Heart right ventricle (tissue), 16 donors: ENCODE results near the gene CTAG2. TPM values are rescaled to one million over a fixed set of nuclear protein-coding genes. Genes with fewer than 3 reads are reported as not detected.
A peak's percentile ranks its signal among the peaks of the same experiment; 100 is the strongest.
"Not testable (repeated sequence)": the region's sequence is repeated elsewhere in the genome, so short reads cannot be mapped to it uniquely, and the experiment has no call there.

Experiments used
- ATAC-seq, 8 donors: fragments of 200-7000 bp; cut with Tn5 transposase; one replicate each; pipeline ENCODE4 v1.9.1; 2020; ENCODE audit warnings: mild to moderate bottlenecking in 8 of 8, moderate library complexity in 8 of 8, moderate number of reproducible peaks in 1 of 8
- DNase-seq, 2 donors: peaks; one replicate each; pipeline ENCODE4 v3.0.0-alpha.2; 2020
- H3K27ac ChIP-seq, 10 donors: fragments of 200-600 bp; sonication (generic) in 2 of 10; one replicate each; pipeline versions ENCODE4 v1.5.0 to v1.8.0; 2020 to 2022; ENCODE audit warnings: mild to moderate bottlenecking in 3 of 10
- H3K27me3 ChIP-seq, 7 donors: fragments of 200-600 bp; one replicate each; pipeline ENCODE4 v1.8.0; 2021 to 2022; ENCODE audit warnings: mild to moderate bottlenecking in 2 of 7
- H3K36me3 ChIP-seq, 9 donors: fragments of 200-600 bp; sonication (generic) in 1 of 9; one replicate each; pipeline versions ENCODE4 v1.5.0 to v1.8.0; 2020 to 2022; ENCODE audit warnings: mild to moderate bottlenecking in 2 of 9
- H3K4me1 ChIP-seq, 9 donors: fragments of 200-600 bp; sonication (generic) in 1 of 9; one replicate each; pipeline versions ENCODE4 v1.5.0 to v1.8.0; 2020 to 2022; ENCODE audit warnings: mild to moderate bottlenecking in 4 of 9
- H3K4me3 ChIP-seq, 10 donors: fragments of 200-600 bp; sonication (generic) in 2 of 10; one replicate each; pipeline versions ENCODE4 v1.5.0 to v1.8.0; 2020 to 2022; ENCODE audit warnings: mild to moderate bottlenecking in 7 of 10, moderate library complexity in 2 of 10
- H3K9me3 ChIP-seq, 11 donors: fragments of 200-600 bp in 10 of 11; sonication (generic) in 2 of 11; one replicate each; pipeline versions ENCODE4 v1.5.0 to v1.8.0; 2013 to 2022; ENCODE audit warnings: mild to moderate bottlenecking in 2 of 11, control low read depth in 1 of 11, moderate library complexity in 1 of 11
- CTCF ChIP-seq, 9 donors: fragments of 200-600 bp; sonication (generic) in 2 of 9; IDR thresholded peaks; one replicate each; pipeline versions ENCODE4 v1.5.0 to v1.8.0; 2021 to 2022; ENCODE audit warnings: antibody characterized with exemption in 9 of 9, mild to moderate bottlenecking in 5 of 9, moderate library complexity in 1 of 9
- WGBS, 2 donors: extraction: QIAGEN DNeasy Blood & Tissue Kit; methylation state at CpG; one replicate each; pipeline ENCODE4 v1.1.7; 2013; ENCODE audit warnings: inconsistent platforms in 1 of 2; 5-methylcytosine and 5-hydroxymethylcytosine counted together
- intact Hi-C, 10 donors: fragments of 100-400 bp; cut with DNase I; formaldehyde crosslinking; loops; one replicate each; pipeline versions ENCODE4 v1.11.1 to v1.14.2; 2022
- polyA plus RNA-seq, 2 donors: library from polyadenylated mRNA; stranded (reverse); fragments of 200-250 nt; gene quantifications; one replicate each; pipeline ENCODE4 v1.2.3, GENCODE V29; 2013
- total RNA-seq, 10 donors: library from RNA; stranded (reverse); fragmentation: NEBNext Ultra II Directional in 3 of 10; extraction: Animal tissue kit (Norgen Biotek cat#: 25700) in 3 of 10; gene quantifications; one replicate each; pipeline versions ENCODE4 v1.2.1 to v1.2.4, GENCODE V29; 2021 to 2023
- donor health status: Arrhythmogenic right ventricular cardiomyopathy.
- donor health status: ischemic (EF 13 %, LVEDD 7.1; RV severe dilation, severe dysfunction).
- donor health status: healthy with polysubstance abuse.
- donor health status: DM: no; HTN: yes; CAD: no.
- donor health status: DM: no; HTN: no; CAD: no.
- donor health status: ischemic (EF 25% LVEDD 6.9; RV normal size, moderate dysfunction).
- donor health status: ischemic (EF 25% LVEDD 5.7; RV mildly dilated, moderate dysfunction).
- donor health status: healthy.
- donor health status: DM: yes; HTN: yes; CAD: no.
- donor health status: Ischemic cardiomyopathy.
- donor health status: ischemic (EF 35%, LVEDD 5.7; RV mildly dilated, moderate dysfunction).
- donor health status: nonischemic (EF 11% LVEDD 7.7; RV severe dilation, severe dysfunction).
- donor health status: DM: yes; HTN: yes; CAD: no.
- donor health status: PGD.
- donor health status: ischemic (EF 29% LVEDD 5.4; RV normal size, mild dysfunction).
- donor health status: nonischemic (EF 23%, LVEDD 6.1; RV moderate dilation, normal function).

The CTAG2 gene
- total and polyA plus RNA-seq, 12 donors, result not detected

GRCh38 chrX:154652311-154653047 lies 900 bp downstream of the CTAG2 start:
- no peaks in the 10 kb centered on the region for H3K27me3 ChIP-seq
- no peak for DNase-seq
- no peaks in the 10 kb centered on the region for H3K4me1 ChIP-seq
- no peaks in the 10 kb centered on the region for H3K9me3 ChIP-seq
- intact Hi-C loops, result no loop called here
- 97 to 98% methylated on average over 23 to 29 of the region's 30 CpGs for WGBS, 2 donors
- no peak overlapping the region for H3K4me3 ChIP-seq
- H3K36me3 ChIP-seq, result no peaks in the 10 kb centered on the region
- ATAC-seq, result no peak
- H3K27ac ChIP-seq, result no peak overlapping the region
- TF ChIP-seq CTCF (IDR thresholded peaks at IDR 0.05), result no peak

- no peak for DNase-seq
- no peak overlapping the region for H3K27ac ChIP-seq
- H3K9me3 ChIP-seq, result no peaks in the 10 kb centered on the region
- no peaks in the 10 kb centered on the region for H3K4me1 ChIP-seq
- H3K27me3 ChIP-seq, result no peaks in the 10 kb centered on the region
- no peak for TF ChIP-seq CTCF (IDR thresholded peaks at IDR 0.05)
- no peaks in the 10 kb centered on the region for H3K36me3 ChIP-seq
- intact Hi-C loops, result no loop called here
- no peak for ATAC-seq
- WGBS, 2 donors, result 40 to 49% methylated on average over 13 of the region's 13 CpGs
- no peak overlapping the region for H3K4me3 ChIP-seq
These were observed 3.2 kb downstream of the CTAG2 start for GRCh38 chrX:154650221-154650510.

- DNase-seq (no peak), ATAC-seq (no peak)
- Histone ChIP-seq H3K9me3 (no peaks in the 10 kb centered on the region), H3K27me3 (no peaks in the 10 kb centered on the region), H3K27ac (no peak overlapping the region), H3K4me3 (no peak overlapping the region), H3K4me1 (no peaks in the 10 kb centered on the region), H3K36me3 (no peaks in the 10 kb centered on the region)
- no peak for TF ChIP-seq CTCF (IDR thresholded peaks at IDR 0.05)
- WGBS, 2 donors, result 78% methylated on average over 15 to 23 of the region's 23 CpGs
- intact Hi-C loops, result no loop called here
These were observed 3.7 kb downstream of the CTAG2 start for GRCh38 chrX:154649503-154650220.

- TF ChIP-seq CTCF (IDR thresholded peaks at IDR 0.05), result no peak
- no peaks in the 10 kb centered on the region for H3K4me1 ChIP-seq
- WGBS, 2 donors, result 76 to 89% methylated on average over 15 of the region's 15 CpGs
- no peaks in the 10 kb centered on the region for H3K36me3 ChIP-seq
- H3K4me3 ChIP-seq, result no peak overlapping the region
- H3K9me3 ChIP-seq, result no peaks in the 10 kb centered on the region
- no peak overlapping the region for H3K27ac ChIP-seq
- DNase-seq, result no peak
- ATAC-seq, result no peak
- intact Hi-C loops, result no loop called here
- no peaks in the 10 kb centered on the region for H3K27me3 ChIP-seq
These were observed 4.4 kb downstream of the CTAG2 start for GRCh38 chrX:154648931-154649330.

- ATAC-seq, H3K27ac ChIP-seq, H3K36me3 ChIP-seq, H3K4me1 ChIP-seq, H3K4me3 ChIP-seq, intact Hi-C loops, DNase-seq, H3K27me3 ChIP-seq, H3K9me3 ChIP-seq: not testable (repeated sequence)
- WGBS, 2 donors, result no CpG with 5 or more reads among the region's 24 CpGs
These were observed 7.5 kb downstream of the CTAG2 start for GRCh38 chrX:154645745-154646378.

GRCh38 chrX:154643708-154644107 lies 9.7 kb downstream of the CTAG2 start:
- intact Hi-C loops, H3K4me1 ChIP-seq: not testable (repeated sequence)
- no CpG with 5 or more reads among the region's 31 CpGs for WGBS, 2 donors

GRCh38 chrX:154641740-154642139 lies 11.6 kb downstream of the CTAG2 start:
- H3K27me3 ChIP-seq, H3K9me3 ChIP-seq, H3K4me1 ChIP-seq, intact Hi-C loops, DNase-seq, H3K27ac ChIP-seq, H3K36me3 ChIP-seq, H3K4me3 ChIP-seq: not testable (repeated sequence)
- peak; percentile 57 to 95 (median 84) for ATAC-seq
- WGBS, 2 donors, result no CpG with 5 or more reads among the region's 10 CpGs

More at GRCh38 chrX:154643708-154644107, 9.7 kb downstream of the CTAG2 start:
- H3K4me3 ChIP-seq, H3K36me3 ChIP-seq, DNase-seq, H3K27ac ChIP-seq, H3K27me3 ChIP-seq, ATAC-seq, H3K9me3 ChIP-seq: not testable (repeated sequence)
